Smooth muscle cell (in vitro differentiated cells): ENCODE data around the gene ETS2. TPM values are rescaled to one million over a fixed set of nuclear protein-coding genes. Genes with fewer than 3 reads are reported as not detected.

Experiments
- DNase-seq: peaks from one replicate; lab custom pipeline; 2025; ENCODE audit not compliant: unreplicated experiment; lab: John Stamatoyannopoulos, UW
- H2AFZ ChIP-seq: fragments of 200-600 bp; sonication (generic); 2 replicates; pipeline ENCODE4 v1.6.0; 2016; ENCODE audit warnings: antibody characterized with exemption, low read depth, mild to moderate bottlenecking
- H3F3A ChIP-seq: fragments of 200-600 bp; sonication (generic); 2 replicates; pipeline ENCODE4 v1.6.0; 2017; ENCODE audit warnings: antibody characterized with exemption, low read depth
- H3K27ac ChIP-seq: fragments of 200-600 bp; sonication (generic); 2 replicates; pipeline ENCODE4 v1.5.1; 2016; ENCODE audit warnings: low read depth, mild to moderate bottlenecking
- H3K27me3 ChIP-seq: fragments of 200-600 bp; sonication (generic); 2 replicates; pipeline ENCODE4 v1.6.1; 2016; ENCODE audit warnings: low read depth, mild to moderate bottlenecking
- H3K36me3 ChIP-seq: fragments of 200-600 bp; sonication (generic); 2 replicates; pipeline ENCODE4 v1.5.1; 2016; ENCODE audit warnings: low read depth
- H3K4me1 ChIP-seq: fragments of 200-600 bp; sonication (generic); 2 replicates; pipeline ENCODE4 v1.5.1; 2016; ENCODE audit warnings: low read depth
- H3K4me2 ChIP-seq: fragments of 200-600 bp; sonication (generic); 2 replicates; pipeline ENCODE4 v1.6.0; 2016; ENCODE audit warnings: mild to moderate bottlenecking
- H3K4me3 ChIP-seq: fragments of 200-600 bp; sonication (generic); 2 replicates; pipeline ENCODE4 v1.5.1; 2016; ENCODE audit warnings: mild to moderate bottlenecking
- H3K79me2 ChIP-seq: fragments of 200-600 bp; sonication (generic); 2 replicates; pipeline ENCODE4 v1.6.0; 2016; ENCODE audit warnings: low read depth, mild to moderate bottlenecking
- H3K9ac ChIP-seq: fragments of 200-600 bp; sonication (generic); 2 replicates; pipeline ENCODE4 v1.6.0; 2016; ENCODE audit warnings: low read depth
- H3K9me3 ChIP-seq: fragments of 200-600 bp; sonication (generic); replicated peaks from 2 replicates; pipeline ENCODE4 v1.5.1; 2016; ENCODE audit warnings: low read depth
- H4K20me1 ChIP-seq: fragments of 200-600 bp; sonication (generic); 2 replicates; pipeline ENCODE4 v1.6.0; 2016; ENCODE audit warnings: low read depth
- CTCF ChIP-seq: fragments of 200-600 bp; sonication (generic); IDR thresholded peaks from 2 replicates; pipeline ENCODE4 v1.5.1; 2017; ENCODE audit warnings: borderline replicate concordance, mild to moderate bottlenecking, antibody characterized with exemption; ENCODE audit not compliant: insufficient read depth, poor library complexity, severe bottlenecking
- WGBS: methylation state at CpG from one replicate; pipeline ENCODE4 v1.1.7; 2016; ENCODE audit warnings: low lambda C conversion rate; 5-methylcytosine and 5-hydroxymethylcytosine counted together
- polyA plus RNA-seq: library from polyadenylated mRNA; unstranded; fragments of >200 nt; fragmentation: Nextera tagmentation; extraction: Ambion mirVana; gene quantifications from 2 replicates; pipeline ENCODE4 v1.2.1, GENCODE V29; 2016
- total RNA-seq: library from RNA; depleted of rRNA; stranded (reverse); fragments of >200 nt; gene quantifications from 2 replicates; pipeline ENCODE4 v1.2.3, GENCODE V29; 2014

ETS2 gene
- total and polyA plus RNA-seq, 2 experiments from 2014 or later = 65.9 to 77.7 TPM

- H2AFZ ChIP-seq = no peak overlapping the region
- no peaks in the 10 kb centered on the region for H3K36me3 ChIP-seq
- 88% methylated on average over 8 of the region's 8 CpGs for WGBS
- H3K9me3 ChIP-seq = no peaks in the 10 kb centered on the region
- peaks cover 82% of the 10 kb centered on the region for H3K79me2 ChIP-seq
- no peak for DNase-seq
- peak overlapping the region; percentile 90 for H3K4me2 ChIP-seq
- H3K4me1 ChIP-seq = peaks cover 32% of the 10 kb centered on the region
- H3K27me3 ChIP-seq = no peaks in the 10 kb centered on the region
- H4K20me1 ChIP-seq = peaks cover 90% of the 10 kb centered on the region
- H3K4me3 ChIP-seq = peak overlapping the region; percentile 94
- peak overlapping the region; percentile 98 for H3K27ac ChIP-seq
- no peak for TF ChIP-seq CTCF
- peaks cover 37% of the 10 kb centered on the region for H3F3A ChIP-seq
- H3K9ac ChIP-seq = no peak overlapping the region
These were observed 4.5 kb downstream of the ETS2 start for GRCh38 chr21:38810034-38810825.

GRCh38 chr21:38810826-38811164, 5.1 kb downstream of the ETS2 start:
- Histone ChIP-seq H2AFZ (no peak overlapping the region), H3K9me3 (no peaks in the 10 kb centered on the region), H3K4me2 (peak overlapping the region; percentile 90), H3K27me3 (no peaks in the 10 kb centered on the region), H3K79me2 (peaks cover 85% of the 10 kb centered on the region), H4K20me1 (peaks cover 90% of the 10 kb centered on the region), H3K4me1 (peaks cover 32% of the 10 kb centered on the region), H3K4me3 (peak overlapping the region; percentile 94), H3K9ac (no peak overlapping the region), H3K36me3 (no peaks in the 10 kb centered on the region), H3F3A (peaks cover 37% of the 10 kb centered on the region), H3K27ac (peak overlapping the region; percentile 98)
- DNase-seq = no peak
- 55% methylated on average over 5 of the region's 5 CpGs for WGBS
- TF ChIP-seq CTCF = no peak

GRCh38 chr21:38811257-38811656, 5.5 kb downstream of the ETS2 start:
- Histone ChIP-seq H4K20me1 (peaks cover 86% of the 10 kb centered on the region), H2AFZ (no peak overlapping the region), H3K27ac (peak overlapping the region; percentile 98), H3K9ac (peak overlapping the region; percentile 19), H3K79me2 (peaks cover 80% of the 10 kb centered on the region), H3K4me1 (peaks cover 32% of the 10 kb centered on the region), H3K4me2 (peak overlapping the region; percentile 90), H3K4me3 (peak overlapping the region; percentile 24), H3F3A (peaks cover 39% of the 10 kb centered on the region), H3K36me3 (no peaks in the 10 kb centered on the region), H3K27me3 (no peaks in the 10 kb centered on the region), H3K9me3 (no peaks in the 10 kb centered on the region)
- no peak for TF ChIP-seq CTCF
- WGBS = 43% methylated on average over 8 of the region's 8 CpGs
- DNase-seq = no peak

GRCh38 chr21:38813143-38813542, 7.4 kb downstream of the ETS2 start:
- DNase-seq = no peak

More at GRCh38 chr21:38813143-38813542, 7.4 kb downstream of the ETS2 start:
- Histone ChIP-seq H3K4me2 (no peak overlapping the region), H3K9me3 (no peaks in the 10 kb centered on the region), H3K79me2 (peaks cover 72% of the 10 kb centered on the region), H3K9ac (no peak overlapping the region), H2AFZ (no peak overlapping the region), H3F3A (peaks cover 54% of the 10 kb centered on the region), H3K36me3 (peaks cover 7% of the 10 kb centered on the region), H3K4me1 (peaks cover 27% of the 10 kb centered on the region), H3K27ac (peak overlapping the region; percentile 98), H3K4me3 (no peak overlapping the region), H4K20me1 (peaks cover 78% of the 10 kb centered on the region), H3K27me3 (no peaks in the 10 kb centered on the region)
- TF ChIP-seq CTCF = no peak
- 61% methylated on average over 2 of the region's 2 CpGs for WGBS
